PC-3 (cell line): Measurements from ENCODE around the gene DCP1B. TPM values are rescaled to one million over a fixed set of nuclear protein-coding genes. Genes with fewer than 3 reads are reported as not detected.

Source experiments
- ATAC-seq: fragments of 200-7000 bp; cut with Tn5 transposase; 2 replicates; pipeline ENCODE4 v1.9.1; 2020; ENCODE audit warnings: mild to moderate bottlenecking, moderate library complexity
- BruUV-seq: library from RNA; stranded (reverse); fragments of 400-500 nt; replicated peaks from 2 replicates; lab custom pipeline; 2021; lab: Mats Ljungman, UMichigan
- CTCF ChIA-PET: fragments of 300-600 bp; sonication (Branson Sonifier 250); formaldehyde crosslinking; loops from one replicate; lab custom pipeline; 2022; ENCODE audit warnings: antibody characterized with exemption; lab: Charles Lee
- POLR2A ChIA-PET: fragments of 300-600 bp; sonication (Branson Sonifier 250); formaldehyde crosslinking; loops from one replicate; lab custom pipeline; 2022; ENCODE audit warnings: antibody characterized with exemption; ENCODE audit not compliant: unreplicated experiment; lab: Charles Lee
- DNase-seq: peaks from one replicate; pipeline ENCODE4 v3.0.0-alpha.2; 2015
- H2AFZ ChIP-seq: fragments of 300-600 bp; sonication (generic); 2 replicates; pipeline ENCODE4 v1.6.0; 2016; ENCODE audit warnings: antibody characterized with exemption, low read length
- H3F3A ChIP-seq: fragments of 300-600 bp; sonication (generic); one replicate; pipeline ENCODE4 v1.6.0; 2017; ENCODE audit warnings: antibody characterized with exemption, low read length, control low read depth, mild to moderate bottlenecking; ENCODE audit not compliant: unreplicated experiment
- H3K27ac ChIP-seq: fragments of 300-600 bp; sonication (generic); 2 replicates; pipeline ENCODE4 v1.5.1; 2016; ENCODE audit warnings: mild to moderate bottlenecking, low read length
- H3K27me3 ChIP-seq: fragments of 300-600 bp; sonication (generic); 2 replicates; pipeline ENCODE4 v1.6.1; 2016; ENCODE audit warnings: low read length, mixed read lengths
- H3K36me3 ChIP-seq: fragments of 300-600 bp; sonication (generic); 2 replicates; pipeline ENCODE4 v1.6.1; 2016; ENCODE audit warnings: low read depth, mixed run types, low read length, mixed read lengths
- H3K4me1 ChIP-seq: fragments of 300-600 bp; sonication (generic); 2 replicates; pipeline ENCODE4 v1.5.1; 2016; ENCODE audit warnings: low read length; ENCODE audit not compliant: insufficient read depth
- H3K4me2 ChIP-seq: fragments of 300-600 bp; sonication (generic); 2 replicates; pipeline ENCODE4 v1.6.0; 2016; ENCODE audit warnings: low read length
- H3K4me3 ChIP-seq: fragments of 300-600 bp; sonication (generic); 2 replicates; pipeline ENCODE4 v1.5.1; 2016; ENCODE audit warnings: mild to moderate bottlenecking, low read length, mixed read lengths
- H3K79me2 ChIP-seq: fragments of 300-600 bp; sonication (generic); 2 replicates; pipeline ENCODE4 v1.6.1; 2017; ENCODE audit warnings: low read length, mixed read lengths
- H3K9ac ChIP-seq: fragments of 300-600 bp; sonication (generic); 2 replicates; pipeline ENCODE4 v1.6.0; 2016; ENCODE audit warnings: mild to moderate bottlenecking, low read length
- H3K9me2 ChIP-seq: fragments of 300-600 bp; sonication (generic); replicated peaks from 2 replicates; pipeline ENCODE4 v1.6.1; 2016; ENCODE audit warnings: mixed run types, low read length, mixed read lengths
- H3K9me3 ChIP-seq: fragments of 300-600 bp; sonication (generic); 2 replicates; pipeline ENCODE4 v1.6.1; 2016; ENCODE audit warnings: low read length, mixed read lengths
- H4K20me1 ChIP-seq: fragments of 300-600 bp; sonication (generic); 2 replicates; pipeline ENCODE4 v1.6.1; 2016; ENCODE audit warnings: low read length, mixed read lengths
- EZH2 ChIP-seq: fragments of 300-600 bp; sonication (generic); IDR thresholded peaks from one replicate; pipeline ENCODE4 v1.6.1; 2017; ENCODE audit warnings: antibody characterized with exemption, mild to moderate bottlenecking, low read length; ENCODE audit not compliant: unreplicated experiment
- EZH2phosphoT487 ChIP-seq: fragments of 300-600 bp; sonication (generic); IDR thresholded peaks from 2 replicates; pipeline ENCODE4 v1.6.1; 2018; ENCODE audit warnings: mild to moderate bottlenecking, antibody characterized with exemption, low read length, borderline replicate concordance
- intact Hi-C: fragments of 100-400 bp; cut with micrococcal nuclease; formaldehyde crosslinking; loops from 2 replicates; pipeline ENCODE4 v1.9.0; 2023
- total RNA-seq: library from RNA; depleted of rRNA; stranded (reverse); fragments of >200 nt; gene quantifications from 2 replicates; pipeline ENCODE4 v1.2.3, GENCODE V29; 2014
- TF ChIP-seq, protein P1 (sequence below): fragments of 300-600 bp; sonication (generic); conservative IDR thresholded peaks from 2 replicates; pipeline ENCODE4 v1.5.1; 2017; ENCODE audit warnings: antibody characterized with exemption, low read depth, mild to moderate bottlenecking, low read length

The DCP1B gene
- total RNA-seq, 1 experiment from 2014 or later = 4.9 TPM

DNA sequence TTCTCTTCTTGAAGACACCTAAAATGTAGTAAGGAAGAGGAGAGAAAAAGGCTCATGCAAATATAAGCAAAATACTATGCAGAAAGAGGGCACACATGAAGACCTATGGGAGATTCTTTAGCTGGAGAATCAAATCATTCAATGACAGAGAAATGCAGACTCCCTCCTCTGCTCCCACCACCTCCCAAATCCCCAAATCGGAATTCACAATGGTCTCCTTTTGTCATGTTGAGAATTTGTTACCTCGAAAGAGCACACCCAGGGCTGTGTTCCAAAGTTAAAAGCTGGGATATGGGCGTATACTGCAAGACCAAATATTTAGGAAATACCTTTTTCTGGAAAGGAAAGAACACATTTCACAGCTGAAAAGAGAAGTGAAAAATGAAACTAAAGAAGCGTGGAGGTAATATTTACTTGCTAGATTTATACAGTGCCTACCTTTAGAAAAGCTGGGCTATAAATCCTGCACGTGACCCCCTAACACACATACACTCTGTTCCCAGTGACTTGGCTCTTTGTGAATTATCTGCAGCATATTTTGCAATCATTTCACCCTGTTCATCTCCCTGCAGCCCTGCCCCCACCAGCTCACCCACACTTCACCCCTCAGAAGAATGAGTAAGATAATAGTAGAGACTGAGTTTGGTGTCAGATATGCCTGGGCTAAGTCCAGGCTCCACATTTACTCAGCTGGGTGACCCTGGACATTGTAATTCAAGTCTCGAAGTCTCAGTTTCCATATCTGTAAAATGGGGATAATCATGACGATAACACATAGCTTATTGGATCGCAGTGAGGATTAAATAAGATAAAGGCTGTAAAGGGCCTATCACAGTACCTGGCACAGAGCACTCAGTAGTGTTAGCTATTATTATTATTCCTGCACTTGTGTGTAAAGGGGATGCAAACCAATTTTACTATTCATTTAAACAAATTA is 45.6 kb upstream of the DCP1B start:
- BruUV-seq = no TSS peak
- Histone ChIP-seq H3K27ac (no peak overlapping the region), H3K9ac (no peak overlapping the region), H3K4me2 (no peak overlapping the region), H3K79me2 (no peaks in the 10 kb centered on the region), H4K20me1 (no peaks in the 10 kb centered on the region), H3F3A (no peaks in the 10 kb centered on the region), H2AFZ (no peak overlapping the region), H3K4me3 (no peak overlapping the region), H3K36me3 (no peaks in the 10 kb centered on the region), H3K9me3 (no peaks in the 10 kb centered on the region), H3K9me2 (no peaks in the 10 kb centered on the region), H3K27me3 (peaks cover 57% of the 10 kb centered on the region), H3K4me1 (peaks cover 4% of the 10 kb centered on the region)
- TF ChIP-seq, protein P1, sequence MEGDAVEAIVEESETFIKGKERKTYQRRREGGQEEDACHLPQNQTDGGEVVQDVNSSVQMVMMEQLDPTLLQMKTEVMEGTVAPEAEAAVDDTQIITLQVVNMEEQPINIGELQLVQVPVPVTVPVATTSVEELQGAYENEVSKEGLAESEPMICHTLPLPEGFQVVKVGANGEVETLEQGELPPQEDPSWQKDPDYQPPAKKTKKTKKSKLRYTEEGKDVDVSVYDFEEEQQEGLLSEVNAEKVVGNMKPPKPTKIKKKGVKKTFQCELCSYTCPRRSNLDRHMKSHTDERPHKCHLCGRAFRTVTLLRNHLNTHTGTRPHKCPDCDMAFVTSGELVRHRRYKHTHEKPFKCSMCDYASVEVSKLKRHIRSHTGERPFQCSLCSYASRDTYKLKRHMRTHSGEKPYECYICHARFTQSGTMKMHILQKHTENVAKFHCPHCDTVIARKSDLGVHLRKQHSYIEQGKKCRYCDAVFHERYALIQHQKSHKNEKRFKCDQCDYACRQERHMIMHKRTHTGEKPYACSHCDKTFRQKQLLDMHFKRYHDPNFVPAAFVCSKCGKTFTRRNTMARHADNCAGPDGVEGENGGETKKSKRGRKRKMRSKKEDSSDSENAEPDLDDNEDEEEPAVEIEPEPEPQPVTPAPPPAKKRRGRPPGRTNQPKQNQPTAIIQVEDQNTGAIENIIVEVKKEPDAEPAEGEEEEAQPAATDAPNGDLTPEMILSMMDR = no peak
- no peak for TF ChIP-seq EZH2
- TF ChIP-seq EZH2phosphoT487 = no peak
- intact Hi-C loops = no loop called here
- ChIA-PET CTCF (no interaction called here), POLR2A (no interaction called here)
- ATAC-seq = no peak
- DNase-seq = no peak

- POLR2A ChIA-PET = no interaction called here
- H3F3A ChIP-seq = no peaks in the 10 kb centered on the region
Measured at GRCh38 chr12:2047752-2048151, 43.5 kb upstream of the DCP1B start.

More at GRCh38 chr12:2047752-2048151, 43.5 kb upstream of the DCP1B start:
- H3K9me3 ChIP-seq = no peaks in the 10 kb centered on the region
- H3K4me1 ChIP-seq = peaks cover 4% of the 10 kb centered on the region
- intact Hi-C loops = no loop called here
- no peak for TF ChIP-seq EZH2phosphoT487
- TF ChIP-seq, protein P1 = no peak
- no peak for TF ChIP-seq EZH2
- no TSS peak for BruUV-seq
- H3K27ac ChIP-seq = no peak overlapping the region
- H3K4me3 ChIP-seq = no peak overlapping the region
- peak; percentile 22; the same call in 1 of the 2 replicates for ATAC-seq
- CTCF ChIA-PET = no interaction called here
- peak; percentile 59 for DNase-seq
- no peaks in the 10 kb centered on the region for H3K79me2 ChIP-seq
- no peaks in the 10 kb centered on the region for H3K9me2 ChIP-seq
- no peaks in the 10 kb centered on the region for H4K20me1 ChIP-seq
- peaks cover 62% of the 10 kb centered on the region for H3K27me3 ChIP-seq
- no peak overlapping the region for H2AFZ ChIP-seq
- H3K36me3 ChIP-seq = no peaks in the 10 kb centered on the region
- no peak overlapping the region for H3K4me2 ChIP-seq
- no peak overlapping the region for H3K9ac ChIP-seq
